ENCODE results near the gene FBN2.

FBN2 gene

DNA sequence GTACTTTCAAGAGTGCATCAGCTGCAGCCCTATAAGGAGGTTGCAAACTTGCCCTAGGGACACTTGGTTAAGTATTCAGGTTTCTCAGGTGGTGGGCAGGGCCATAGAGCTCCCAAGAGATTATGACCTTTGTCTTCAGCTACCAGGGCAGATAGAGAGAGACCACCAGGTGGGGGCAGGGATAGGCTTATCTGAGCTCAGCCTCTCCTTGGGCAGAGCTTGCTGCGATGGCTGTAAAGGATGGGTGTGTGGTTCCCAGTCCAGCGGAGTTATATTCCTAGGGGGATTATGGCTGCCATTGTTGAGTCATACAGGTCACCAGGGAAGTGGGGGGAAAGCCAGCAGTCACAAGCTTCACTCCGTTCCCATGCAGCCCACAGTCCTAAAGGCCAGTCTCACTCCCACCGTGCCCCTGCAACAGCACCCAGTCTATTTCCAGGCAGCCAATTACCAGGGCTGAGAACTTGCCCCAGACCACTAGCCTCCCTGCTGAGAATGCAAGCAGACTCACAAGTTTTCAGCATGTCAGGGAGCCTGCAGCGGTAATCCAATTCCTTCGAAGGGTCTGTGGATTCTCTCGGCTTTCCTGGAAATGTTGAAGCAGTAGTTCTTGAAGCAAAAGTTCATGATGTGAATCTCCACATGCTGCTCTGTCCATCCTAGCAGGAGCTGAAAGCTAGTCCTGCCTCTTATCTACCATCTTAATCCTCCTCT is 303.0 kb downstream of the FBN2 start:
- no peak for DNase-seq (ENCODE audit: low read depth)
- no peak for TF ChIP-seq CTCF (IDR thresholded peaks at IDR 0.05; ENCODE audit: insufficient read depth, low read depth, low read length, missing control alignments)
- H3K4me3 ChIP-seq (ENCODE audit: low read length) = no peak overlapping the region

DNA sequence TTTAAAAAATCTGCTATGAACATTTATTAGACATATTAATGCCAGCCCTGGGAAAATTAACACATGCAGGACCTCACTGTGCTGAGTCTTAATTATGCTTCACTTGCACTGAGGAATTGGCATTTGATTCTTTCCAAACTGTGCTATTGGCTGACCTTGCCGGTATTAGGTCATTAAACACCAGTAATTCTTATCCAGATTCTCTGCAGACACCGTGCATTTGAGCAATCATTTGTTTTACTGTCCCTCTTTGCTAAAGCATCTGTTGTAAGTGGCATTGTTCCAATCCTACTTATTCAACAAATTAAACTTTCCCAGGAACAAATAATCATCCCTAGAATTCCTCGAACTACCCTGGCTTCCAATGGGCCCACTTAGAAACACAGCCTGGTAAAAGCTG is 309.5 kb downstream of the FBN2 start:
- no peak overlapping the region for H3K4me3 ChIP-seq (ENCODE audit: low read length)
- no peak for DNase-seq (ENCODE audit: low read depth)
- no peak for TF ChIP-seq CTCF (IDR thresholded peaks at IDR 0.05; ENCODE audit: insufficient read depth, low read depth, low read length, missing control alignments)

DNA sequence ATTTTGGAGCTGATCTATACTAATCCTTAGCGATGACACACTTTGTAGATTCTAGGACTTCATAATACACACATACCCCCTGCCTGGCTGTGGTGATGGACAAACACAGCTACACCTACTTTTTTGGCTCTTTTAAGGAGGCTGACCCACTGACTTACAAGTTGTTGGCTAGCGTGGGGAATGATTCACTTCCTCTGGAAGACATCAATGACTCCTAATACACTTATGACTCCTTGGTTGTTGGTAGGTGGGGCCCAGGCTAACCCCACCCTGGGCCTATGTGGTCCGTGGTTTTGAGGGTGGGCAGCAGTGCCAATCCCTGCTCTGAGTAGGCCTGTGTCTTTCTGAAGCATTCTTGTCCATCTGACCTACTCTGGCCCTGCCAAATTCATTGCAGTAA is 310.0 kb downstream of the FBN2 start:
- no peak for TF ChIP-seq CTCF (IDR thresholded peaks at IDR 0.05; ENCODE audit: insufficient read depth, low read depth, low read length, missing control alignments)
- H3K4me3 ChIP-seq (ENCODE audit: low read length) = no peak overlapping the region
- DNase-seq (ENCODE audit: low read depth) = peak; percentile 81

GRCh38 chr5:128225245-128226030 is 312.6 kb downstream of the FBN2 start:
- no peak overlapping the region for H3K4me3 ChIP-seq (ENCODE audit: low read length)
- TF ChIP-seq CTCF (IDR thresholded peaks at IDR 0.05; ENCODE audit: insufficient read depth, low read depth, low read length, missing control alignments) = no peak
- DNase-seq (ENCODE audit: low read depth) = no peak

DNA sequence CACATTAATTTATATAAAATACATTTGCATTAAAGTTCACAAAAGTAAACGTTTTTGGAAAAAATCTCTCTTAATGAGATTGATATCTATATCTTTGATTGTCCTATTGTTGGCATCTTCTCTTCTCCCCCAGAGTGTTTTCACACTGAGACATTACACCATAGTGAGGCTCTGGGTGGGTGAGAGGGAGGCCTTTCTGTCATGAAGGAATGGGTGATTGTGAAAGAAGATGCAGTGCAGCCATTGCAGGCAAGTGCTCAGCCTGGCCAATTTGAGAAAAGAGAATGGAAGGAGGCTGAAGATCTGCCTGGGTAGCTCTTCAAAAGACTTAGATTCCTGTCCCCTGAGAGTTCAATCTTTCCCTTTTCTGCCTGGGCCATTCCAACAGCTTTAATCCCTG is 313.7 kb downstream of the FBN2 start:
- DNase-seq (ENCODE audit: low read depth) = no peak
- no peak overlapping the region for H3K4me3 ChIP-seq (ENCODE audit: low read length)
- TF ChIP-seq CTCF (IDR thresholded peaks at IDR 0.05; ENCODE audit: insufficient read depth, low read depth, low read length, missing control alignments) = no peak

DNA sequence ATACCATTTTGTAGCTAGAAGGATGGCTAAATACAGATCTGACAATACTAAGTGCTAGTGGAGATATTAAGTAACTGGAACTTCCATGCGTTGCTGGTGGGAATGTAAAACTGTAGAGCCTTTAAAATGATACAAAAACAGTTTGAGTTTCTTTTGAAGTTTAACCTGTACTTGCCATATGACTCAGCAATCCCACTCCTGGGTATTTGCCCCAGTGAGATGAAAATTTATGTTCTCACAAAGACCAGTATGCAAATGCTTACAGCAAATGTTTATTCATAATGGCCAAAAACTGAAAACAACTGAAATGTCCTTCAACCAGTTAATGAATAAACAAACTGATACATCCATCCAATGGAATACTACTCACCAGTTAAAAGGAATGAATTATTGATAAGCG is 317.2 kb downstream of the FBN2 start:
- DNase-seq (ENCODE audit: low read depth) = no peak
- TF ChIP-seq CTCF (IDR thresholded peaks at IDR 0.05; ENCODE audit: insufficient read depth, low read depth, low read length, missing control alignments) = no peak
- no peak overlapping the region for H3K4me3 ChIP-seq (ENCODE audit: low read length)

Data from epithelial cell of esophagus (primary cell).